ENCODE data around the gene RPP25L.
A peak's percentile ranks its signal among the peaks of the same experiment; 100 is the strongest.
"Not testable (repeated sequence)": the region's sequence is repeated elsewhere in the genome, so short reads cannot be mapped to it uniquely, and the experiment has no call there.

RPP25L gene

GRCh38 chr9:34639322-34639721 lies 27.4 kb upstream of the RPP25L start:
- DNase-seq (ENCODE audit: low read depth); H3K4me3 ChIP-seq (ENCODE audit: low read depth, low read length): not testable (repeated sequence)

- H3K4me3 ChIP-seq (ENCODE audit: low read depth, low read length): peak overlapping the region; percentile 81
- DNase-seq (ENCODE audit: low read depth): no peak
Measured at GRCh38 chr9:34638138-34638445, 26.2 kb upstream of the RPP25L start.

GRCh38 chr9:34637356-34638137 lies 25.6 kb upstream of the RPP25L start, which contains the start of gene SIGMAR1:
SIGMAR1 (minus strand) TSS chr9:34637787; CDS start chr9:34637697, 90 bp downstream.
- peak within 1 kb of the TSS; percentile 81 for H3K4me3 ChIP-seq (ENCODE audit: low read depth, low read length)
- peak; percentile 81 for DNase-seq (ENCODE audit: low read depth)

- no peak for DNase-seq (ENCODE audit: low read depth)
Measured at GRCh38 chr9:34636791-34637355, 25.0 kb upstream of the RPP25L start.

GRCh38 chr9:34635556-34635955 lies 23.7 kb upstream of the RPP25L start:
- no peak overlapping the region for H3K4me3 ChIP-seq (ENCODE audit: low read depth, low read length)
- DNase-seq (ENCODE audit: low read depth): no peak

More at GRCh38 chr9:34636791-34637355, 25.0 kb upstream of the RPP25L start:
- peak overlapping the region; percentile 81 for H3K4me3 ChIP-seq (ENCODE audit: low read depth, low read length)

- no peak for DNase-seq (ENCODE audit: low read depth)
- no peak overlapping the region for H3K4me3 ChIP-seq (ENCODE audit: low read depth, low read length)
Measured at GRCh38 chr9:34634551-34635248, 22.8 kb upstream of the RPP25L start.

GRCh38 chr9:34633851-34634550 lies 22.1 kb upstream of the RPP25L start:
- DNase-seq (ENCODE audit: low read depth): no peak
- no peak overlapping the region for H3K4me3 ChIP-seq (ENCODE audit: low read depth, low read length)

- no peak for DNase-seq (ENCODE audit: low read depth)
- no peak overlapping the region for H3K4me3 ChIP-seq (ENCODE audit: low read depth, low read length)
Measured at GRCh38 chr9:34633166-34633565, 21.3 kb upstream of the RPP25L start.

- DNase-seq (ENCODE audit: low read depth): no peak
- H3K4me3 ChIP-seq (ENCODE audit: low read depth, low read length): no peak overlapping the region
Measured at GRCh38 chr9:34630402-34631154, 18.7 kb upstream of the RPP25L start.

- DNase-seq (ENCODE audit: low read depth): no peak
- no peak overlapping the region for H3K4me3 ChIP-seq (ENCODE audit: low read depth, low read length)
Measured at GRCh38 chr9:34629491-34629808, 17.6 kb upstream of the RPP25L start.

- no peak for DNase-seq (ENCODE audit: low read depth)
- peak within 1 kb of the TSS; percentile 36 for H3K4me3 ChIP-seq (ENCODE audit: low read depth, low read length)
Measured at GRCh38 chr9:34628656-34629490, 17.0 kb upstream of the RPP25L start, which contains the start of gene ARID3C. ARID3C (minus strand) TSS chr9:34629066; CDS start chr9:34628014, 1,052 bp downstream.

- DNase-seq (ENCODE audit: low read depth): no peak
- peak overlapping the region; percentile 36 for H3K4me3 ChIP-seq (ENCODE audit: low read depth, low read length)
Measured at GRCh38 chr9:34627716-34628655, 16.1 kb upstream of the RPP25L start.

- no peak for DNase-seq (ENCODE audit: low read depth)
- H3K4me3 ChIP-seq (ENCODE audit: low read depth, low read length): no peak overlapping the region
Measured at GRCh38 chr9:34625186-34625486, 13.2 kb upstream of the RPP25L start.

GRCh38 chr9:34624475-34625185 lies 12.7 kb upstream of the RPP25L start:
- no peak overlapping the region for H3K4me3 ChIP-seq (ENCODE audit: low read depth, low read length)
- DNase-seq (ENCODE audit: low read depth): no peak

- no peak for DNase-seq (ENCODE audit: low read depth)
- no peak overlapping the region for H3K4me3 ChIP-seq (ENCODE audit: low read depth, low read length)
Measured at GRCh38 chr9:34623374-34624235, 11.7 kb upstream of the RPP25L start.

Measured in skeletal muscle cell (primary cell).